Common myeloid progenitor, CD34-positive (primary cell): ENCODE measurements around the gene GPX4.

Experiments
- CTCF ChIA-PET: fragments of 350-600 bp; sonication (Branson Sonifier 250); formaldehyde crosslinking; loops from one replicate; lab custom pipeline; 2021; ENCODE audit warnings: antibody characterized with exemption; lab: Charles Lee
- POLR2A ChIA-PET: fragments of 350-600 bp; sonication (Branson Sonifier 250); formaldehyde crosslinking; loops from one replicate; lab custom pipeline; 2021; ENCODE audit warnings: antibody characterized with exemption; lab: Charles Lee
- DNase-seq, 3 donors: peaks; one replicate each; pipeline versions ENCODE4 v3.0.0 to v3.0.0-alpha.2; 2013
- H3K27ac ChIP-seq, 2 experiments: 1 replicate in 1 of 2; 2 replicates in 1 of 2; pipeline ENCODE4 v1.7.0; 2013; ENCODE audit warnings: inconsistent platforms in 2 of 2, low read length in 2 of 2, mild to moderate bottlenecking in 2 of 2, low read depth in 1 of 2, moderate library complexity in 1 of 2; ENCODE audit not compliant: severe bottlenecking in 2 of 2, insufficient read depth in 1 of 2, poor library complexity in 1 of 2
- H3K27me3 ChIP-seq, 5 experiments: replicated peaks in 2 of 5; 1 replicate in 3 of 5; 2 replicates in 2 of 5; pipeline versions ENCODE4 v1.6.1 to v1.7.0; 2013; ENCODE audit warnings: low read length in 4 of 5, mild to moderate bottlenecking in 2 of 5, moderate library complexity in 2 of 5, inconsistent platforms in 1 of 5; ENCODE audit not compliant: insufficient read depth in 5 of 5, control insufficient read depth in 4 of 5
- H3K36me3 ChIP-seq, 4 experiments: 1 replicate in 2 of 4; 2 replicates in 2 of 4; pipeline versions ENCODE4 v1.6.1 to v1.7.0; 2013; ENCODE audit warnings: low read length in 3 of 4, control low read depth in 1 of 4, mild to moderate bottlenecking in 1 of 4; ENCODE audit not compliant: control insufficient read depth in 4 of 4, insufficient read depth in 4 of 4
- H3K4me1 ChIP-seq, 4 experiments: 1 replicate in 3 of 4; 2 replicates in 1 of 4; pipeline versions ENCODE4 v1.6.1 to v1.7.1; 2013; ENCODE audit warnings: low read length in 3 of 4, mild to moderate bottlenecking in 3 of 4, control low read depth in 1 of 4, inconsistent platforms in 1 of 4, moderate library complexity in 1 of 4; ENCODE audit not compliant: control insufficient read depth in 4 of 4, insufficient read depth in 4 of 4; ENCODE audit errors: control extremely low read depth in 1 of 4
- H3K4me3 ChIP-seq, 7 experiments: 1 replicate in 4 of 7; 2 replicates in 3 of 7; pipeline versions ENCODE4 v1.5.1 to v1.7.0; 2013; ENCODE audit warnings: mild to moderate bottlenecking in 7 of 7, low read length in 6 of 7, moderate library complexity in 6 of 7, inconsistent platforms in 2 of 7, low read depth in 2 of 7, control low read depth in 1 of 7; ENCODE audit not compliant: insufficient read depth in 4 of 7, control insufficient read depth in 1 of 7; ENCODE audit errors: extremely low read depth in 1 of 7
- H3K9me3 ChIP-seq, 5 experiments: 1 replicate in 4 of 5; 2 replicates in 1 of 5; pipeline versions ENCODE4 v1.6.1 to v1.7.1; 2013; ENCODE audit warnings: low read length in 4 of 5, mild to moderate bottlenecking in 2 of 5, inconsistent platforms in 1 of 5, low read depth in 1 of 5, moderate library complexity in 1 of 5; ENCODE audit not compliant: control insufficient read depth in 4 of 5, insufficient read depth in 2 of 5; ENCODE audit errors: control extremely low read depth in 1 of 5
- WGBS: methylation state at CpG from one replicate; pipeline ENCODE4 v1.1.5; 2013; ENCODE audit not compliant: insufficient coverage; 5-methylcytosine and 5-hydroxymethylcytosine counted together

GPX4 gene

GRCh38 chr19:1094978-1095701 is 8.7 kb upstream of the GPX4 start, which contains the start of gene POLR2E:
Gene POLR2E (minus strand): TSS chr19:1095375. CDS start chr19:1095315, 60 bp downstream.
- H3K9me3 ChIP-seq, result no peaks in the 10 kb centered on the region
- H3K27ac ChIP-seq, result peak within 1 kb of the TSS; percentile 40 to 86
- peaks cover 0 to 36% (median 29%) of the 10 kb centered on the region in 4 experiments for H3K4me1 ChIP-seq
- CTCF ChIA-PET, result interaction anchor here (1.7 kb wide), 1 partner anchor 9 kb away, joined by 4 read pairs; no protein-coding TSS in a partner anchor
- no peaks in the 10 kb centered on the region for H3K27me3 ChIP-seq
- WGBS, result 0% methylated on average over 62 of the region's 81 CpGs
- H3K36me3 ChIP-seq, result peaks cover 3 to 28% (median 20%) of the 10 kb centered on the region in 4 experiments
- H3K4me3 ChIP-seq, result peak within 1 kb of the TSS; percentile 67 to 93 (median 84)
- POLR2A ChIA-PET, result interaction anchor here (1.2 kb wide), 1 partner anchor 158 kb away, joined by 3 read pairs; no protein-coding TSS in a partner anchor
- DNase-seq, result peak; percentile 96 to 99 (median 98)

GRCh38 chr19:1097810-1098176 is 6.0 kb upstream of the GPX4 start:
- peaks cover 4 to 53% (median 50%) of the 10 kb centered on the region in 4 experiments for H3K4me1 ChIP-seq
- 100% methylated on average over 7 of the region's 7 CpGs for WGBS
- no peak overlapping the region for H3K27ac ChIP-seq
- no peaks in the 10 kb centered on the region for H3K27me3 ChIP-seq
- no peak for DNase-seq
- peaks cover 0 to 11% (median 6%) of the 10 kb centered on the region in 4 experiments for H3K36me3 ChIP-seq
- ChIA-PET CTCF (interaction anchor here (0.8 kb wide), 1 partner anchor 13 kb away, joined by 3 read pairs; no protein-coding TSS in a partner anchor), POLR2A (no interaction called here)
- H3K4me3 ChIP-seq, result no peak overlapping the region
- H3K9me3 ChIP-seq, result no peaks in the 10 kb centered on the region

- H3K27ac ChIP-seq, result no peak overlapping the region
- no peaks in the 10 kb centered on the region for H3K9me3 ChIP-seq
- H3K4me3 ChIP-seq, result no peak overlapping the region
- WGBS, result 93% methylated on average over 10 of the region's 15 CpGs
- CTCF ChIA-PET, result interaction anchor here (0.8 kb wide), 1 partner anchor 14 kb away, joined by 3 read pairs; no protein-coding TSS in a partner anchor
- H3K4me1 ChIP-seq, result peaks cover 4 to 58% (median 55%) of the 10 kb centered on the region in 4 experiments
- POLR2A ChIA-PET, result no interaction called here
- peaks cover 0 to 7% (median 4%) of the 10 kb centered on the region in 4 experiments for H3K36me3 ChIP-seq
- H3K27me3 ChIP-seq, result no peaks in the 10 kb centered on the region
- DNase-seq, result no peak
These were observed 5.4 kb upstream of the GPX4 start for GRCh38 chr19:1098177-1099051.

GRCh38 chr19:1101337-1101698 is 2.5 kb upstream of the GPX4 start:
- H3K36me3 ChIP-seq, result peaks cover 0 to 9% (median 3%) of the 10 kb centered on the region in 4 experiments
- 0% methylated on average over 9 of the region's 9 CpGs for WGBS
- no peaks in the 10 kb centered on the region for H3K9me3 ChIP-seq
- H3K4me1 ChIP-seq, result peaks cover 4 to 53% (median 50%) of the 10 kb centered on the region in 4 experiments
- ChIA-PET CTCF (interaction anchor here (0.9 to 1.6 kb wide), 6 partner anchors 10 to 100 kb away, joined by 3 to 5 read pairs (median 3); no protein-coding TSS in a partner anchor), POLR2A (interaction anchor here (1.2 to 1.8 kb wide), 2 partner anchors 13 to 75 kb away, joined by 4 to 5 read pairs; partner anchors contain the start of gene CNN2)
- H3K27ac ChIP-seq, result peak overlapping the region; percentile 33 to 59
- no peaks in the 10 kb centered on the region for H3K27me3 ChIP-seq
- peak overlapping the region in 4 of 7 experiments; percentile 39 to 62 (median 50) for H3K4me3 ChIP-seq
- peak; percentile 70 to 88 (median 81) for DNase-seq

GRCh38 chr19:1102407-1103131 is 1.2 kb upstream of the GPX4 start:
- Histone ChIP-seq H3K9me3 (no peaks in the 10 kb centered on the region), H3K27ac (no peak overlapping the region), H3K4me3 (no peak overlapping the region), H3K27me3 (no peaks in the 10 kb centered on the region), H3K4me1 (peaks cover 4 to 60% (median 51%) of the 10 kb centered on the region in 4 experiments), H3K36me3 (peaks cover 0 to 22% (median 11%) of the 10 kb centered on the region in 4 experiments)
- ChIA-PET POLR2A (interaction anchor here (0.5 to 1.8 kb wide), 2 partner anchors 15 to 1317 kb away, joined by 3 to 4 read pairs; no protein-coding TSS in a partner anchor), CTCF (interaction anchor here (0.8 to 1.4 kb wide), 3 partner anchors 16 to 39 kb away, joined by 3 to 4 read pairs (median 3); no protein-coding TSS in a partner anchor)
- peak in 2 of 3 donors; percentile 40 to 42 for DNase-seq
- 82% methylated on average over 9 of the region's 17 CpGs for WGBS

GRCh38 chr19:1103132-1103707 is 574 bp upstream of the GPX4 start:
- Histone ChIP-seq H3K27ac (peak overlapping the region in 1 of 2 experiments; percentile 68), H3K4me1 (peaks cover 4 to 56% (median 51%) of the 10 kb centered on the region in 4 experiments), H3K36me3 (peaks cover 0 to 27% (median 14%) of the 10 kb centered on the region in 4 experiments), H3K9me3 (no peaks in the 10 kb centered on the region), H3K4me3 (peak overlapping the region in 3 of 7 experiments; percentile 19 to 77 (median 28)), H3K27me3 (no peaks in the 10 kb centered on the region)
- ChIA-PET CTCF (interaction anchor here (0.8 to 1.4 kb wide), 3 partner anchors 17 to 40 kb away, joined by 3 to 4 read pairs (median 3); no protein-coding TSS in a partner anchor), POLR2A (interaction anchor here (0.6 kb wide), 1 partner anchor 22 kb away, joined by 3 read pairs; no protein-coding TSS in a partner anchor)
- DNase-seq, result no peak
- 63% methylated on average over 18 of the region's 20 CpGs for WGBS
